Measurements from ENCODE around the gene HELQ.

DNA sequence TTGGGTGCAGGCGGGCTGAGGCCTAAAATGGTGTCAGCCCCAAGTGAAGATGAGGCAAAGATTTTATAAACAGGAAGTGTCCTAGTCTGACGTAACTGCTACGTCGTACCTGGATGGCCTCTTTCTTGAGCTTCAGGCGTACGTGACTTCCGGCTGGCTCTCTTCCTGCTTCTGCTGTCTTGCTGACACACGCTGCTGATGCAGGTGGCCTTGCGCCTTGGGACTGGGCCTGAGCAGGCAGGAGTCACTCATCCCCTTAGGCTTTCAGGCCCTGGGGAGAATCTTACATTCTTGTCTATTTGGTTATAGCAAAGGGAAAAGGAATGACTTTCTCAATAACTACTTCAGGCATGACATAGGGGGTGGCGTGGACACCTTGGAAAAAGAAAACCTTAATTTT is 49.4 kb upstream of the HELQ start:
- TF ChIP-seq, protein P1, sequence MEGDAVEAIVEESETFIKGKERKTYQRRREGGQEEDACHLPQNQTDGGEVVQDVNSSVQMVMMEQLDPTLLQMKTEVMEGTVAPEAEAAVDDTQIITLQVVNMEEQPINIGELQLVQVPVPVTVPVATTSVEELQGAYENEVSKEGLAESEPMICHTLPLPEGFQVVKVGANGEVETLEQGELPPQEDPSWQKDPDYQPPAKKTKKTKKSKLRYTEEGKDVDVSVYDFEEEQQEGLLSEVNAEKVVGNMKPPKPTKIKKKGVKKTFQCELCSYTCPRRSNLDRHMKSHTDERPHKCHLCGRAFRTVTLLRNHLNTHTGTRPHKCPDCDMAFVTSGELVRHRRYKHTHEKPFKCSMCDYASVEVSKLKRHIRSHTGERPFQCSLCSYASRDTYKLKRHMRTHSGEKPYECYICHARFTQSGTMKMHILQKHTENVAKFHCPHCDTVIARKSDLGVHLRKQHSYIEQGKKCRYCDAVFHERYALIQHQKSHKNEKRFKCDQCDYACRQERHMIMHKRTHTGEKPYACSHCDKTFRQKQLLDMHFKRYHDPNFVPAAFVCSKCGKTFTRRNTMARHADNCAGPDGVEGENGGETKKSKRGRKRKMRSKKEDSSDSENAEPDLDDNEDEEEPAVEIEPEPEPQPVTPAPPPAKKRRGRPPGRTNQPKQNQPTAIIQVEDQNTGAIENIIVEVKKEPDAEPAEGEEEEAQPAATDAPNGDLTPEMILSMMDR (IDR thresholded peaks at IDR 0.05; ENCODE audit: low read depth, low read length, poor library complexity, severe bottlenecking): no peak
- no peak for TF ChIP-seq EZH2phosphoT487 (IDR thresholded peaks at IDR 0.05; ENCODE audit: borderline replicate concordance, low read length)
